Measurements from ENCODE around the gene CD55.

Gene CD55

DNA sequence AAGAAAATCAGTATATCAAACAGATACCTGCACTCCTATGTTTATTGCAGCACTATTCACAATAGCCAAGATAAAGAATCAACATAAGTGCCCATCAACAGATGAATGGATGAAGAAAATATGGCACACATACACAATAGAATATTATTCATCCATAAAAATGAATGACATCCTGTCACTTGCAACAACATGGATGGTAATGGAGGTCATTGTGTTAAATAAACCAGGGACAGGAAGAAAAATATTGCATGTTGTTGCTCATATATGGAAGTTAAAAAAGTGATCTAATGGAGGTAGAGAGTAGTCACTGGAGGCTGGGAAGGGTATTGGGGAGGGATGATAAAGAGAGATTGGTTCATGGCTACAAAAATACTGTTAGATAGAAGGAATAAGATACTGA lies 67.2 kb downstream of the CD55 start:
- TF ChIP-seq, protein P1, sequence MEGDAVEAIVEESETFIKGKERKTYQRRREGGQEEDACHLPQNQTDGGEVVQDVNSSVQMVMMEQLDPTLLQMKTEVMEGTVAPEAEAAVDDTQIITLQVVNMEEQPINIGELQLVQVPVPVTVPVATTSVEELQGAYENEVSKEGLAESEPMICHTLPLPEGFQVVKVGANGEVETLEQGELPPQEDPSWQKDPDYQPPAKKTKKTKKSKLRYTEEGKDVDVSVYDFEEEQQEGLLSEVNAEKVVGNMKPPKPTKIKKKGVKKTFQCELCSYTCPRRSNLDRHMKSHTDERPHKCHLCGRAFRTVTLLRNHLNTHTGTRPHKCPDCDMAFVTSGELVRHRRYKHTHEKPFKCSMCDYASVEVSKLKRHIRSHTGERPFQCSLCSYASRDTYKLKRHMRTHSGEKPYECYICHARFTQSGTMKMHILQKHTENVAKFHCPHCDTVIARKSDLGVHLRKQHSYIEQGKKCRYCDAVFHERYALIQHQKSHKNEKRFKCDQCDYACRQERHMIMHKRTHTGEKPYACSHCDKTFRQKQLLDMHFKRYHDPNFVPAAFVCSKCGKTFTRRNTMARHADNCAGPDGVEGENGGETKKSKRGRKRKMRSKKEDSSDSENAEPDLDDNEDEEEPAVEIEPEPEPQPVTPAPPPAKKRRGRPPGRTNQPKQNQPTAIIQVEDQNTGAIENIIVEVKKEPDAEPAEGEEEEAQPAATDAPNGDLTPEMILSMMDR (IDR thresholded peaks at IDR 0.05; ENCODE audit: low read depth, low read length, poor library complexity, severe bottlenecking), result no peak
- TF ChIP-seq EZH2phosphoT487 (IDR thresholded peaks at IDR 0.05; ENCODE audit: borderline replicate concordance, low read length), result no peak
- no peaks in the 10 kb centered on the region; the same call in 1 of the 2 replicates for H3K27me3 ChIP-seq (ENCODE audit: control insufficient read depth, low read length)
- H3K4me2 ChIP-seq (ENCODE audit: low read length), result no peak overlapping the region
- H4K20me1 ChIP-seq (ENCODE audit: control insufficient read depth, insufficient read depth, low read depth, low read length), result no peaks in the 10 kb centered on the region
- no peaks in the 10 kb centered on the region for H3K9me2 ChIP-seq (replicated peaks; ENCODE audit: control insufficient read depth, low read length)
- no peaks in the 10 kb centered on the region for H3K36me3 ChIP-seq (ENCODE audit: control insufficient read depth, low read length)
- no peaks in the 10 kb centered on the region for H3K4me1 ChIP-seq (ENCODE audit: control insufficient read depth, low read length)
- H3F3A ChIP-seq (ENCODE audit: control insufficient read depth, insufficient read depth), result no peaks in the 10 kb centered on the region
- H3K9me3 ChIP-seq (ENCODE audit: control insufficient read depth, insufficient read depth, low read length), result no peaks in the 10 kb centered on the region
- H3K79me2 ChIP-seq (ENCODE audit: control insufficient read depth, low read length), result no peaks in the 10 kb centered on the region
- H3K4me3 ChIP-seq (ENCODE audit: low read length), result no peak overlapping the region
- H3K27ac ChIP-seq (ENCODE audit: low read depth, low read length), result no peak overlapping the region

DNA sequence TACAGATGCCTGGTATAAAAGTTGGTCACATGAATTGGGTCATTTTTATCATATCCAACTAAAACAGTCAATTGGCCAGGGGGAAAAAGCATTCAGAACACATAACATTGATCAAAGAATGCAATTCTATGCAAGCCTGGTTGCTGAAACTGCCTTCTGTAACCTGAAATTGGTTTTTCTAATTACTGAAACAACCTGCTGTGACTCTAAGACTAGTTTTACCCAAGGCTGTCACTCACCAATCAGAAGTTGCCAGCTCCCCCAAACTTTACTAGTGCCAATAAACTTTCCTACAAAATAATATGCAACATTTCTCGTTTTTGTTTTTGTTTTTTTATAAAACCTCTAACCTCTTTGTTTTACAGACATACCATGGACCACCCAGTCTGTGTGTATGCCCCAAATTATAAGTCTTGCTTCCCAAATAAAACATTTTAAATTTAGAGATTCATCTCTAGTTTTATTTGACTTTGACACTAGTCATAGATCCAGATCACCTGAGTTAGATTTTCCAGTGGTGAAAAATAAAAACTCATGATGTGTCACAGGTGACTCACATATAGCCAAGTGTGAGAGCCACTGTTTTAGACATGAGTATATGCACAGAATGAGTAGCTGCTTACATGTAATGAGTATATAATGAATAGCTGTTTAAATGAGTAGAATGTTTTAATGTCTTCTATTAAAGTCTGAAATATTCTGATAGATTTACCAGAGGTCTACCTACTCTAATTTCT lies 68.4 kb downstream of the CD55 start:
- Histone ChIP-seq H4K20me1 (ENCODE audit: control insufficient read depth, insufficient read depth, low read depth, low read length) (no peaks in the 10 kb centered on the region), H3K79me2 (ENCODE audit: control insufficient read depth, low read length) (no peaks in the 10 kb centered on the region), H3K4me2 (ENCODE audit: low read length) (no peak overlapping the region), H3K4me3 (ENCODE audit: low read length) (no peak overlapping the region), H3K9me3 (ENCODE audit: control insufficient read depth, insufficient read depth, low read length) (no peaks in the 10 kb centered on the region), H3K27me3 (ENCODE audit: control insufficient read depth, low read length) (no peaks in the 10 kb centered on the region; the same call in 1 of the 2 replicates), H3K27ac (ENCODE audit: low read depth, low read length) (no peak overlapping the region), H3K36me3 (ENCODE audit: control insufficient read depth, low read length) (no peaks in the 10 kb centered on the region), H3K4me1 (ENCODE audit: control insufficient read depth, low read length) (no peaks in the 10 kb centered on the region), H3K9me2 (replicated peaks; ENCODE audit: control insufficient read depth, low read length) (no peaks in the 10 kb centered on the region), H3F3A (ENCODE audit: control insufficient read depth, insufficient read depth) (no peaks in the 10 kb centered on the region)
- TF ChIP-seq, protein P1 (IDR thresholded peaks at IDR 0.05; ENCODE audit: low read depth, low read length, poor library complexity, severe bottlenecking), result no peak
- no peak for TF ChIP-seq EZH2phosphoT487 (IDR thresholded peaks at IDR 0.05; ENCODE audit: borderline replicate concordance, low read length)

DNA sequence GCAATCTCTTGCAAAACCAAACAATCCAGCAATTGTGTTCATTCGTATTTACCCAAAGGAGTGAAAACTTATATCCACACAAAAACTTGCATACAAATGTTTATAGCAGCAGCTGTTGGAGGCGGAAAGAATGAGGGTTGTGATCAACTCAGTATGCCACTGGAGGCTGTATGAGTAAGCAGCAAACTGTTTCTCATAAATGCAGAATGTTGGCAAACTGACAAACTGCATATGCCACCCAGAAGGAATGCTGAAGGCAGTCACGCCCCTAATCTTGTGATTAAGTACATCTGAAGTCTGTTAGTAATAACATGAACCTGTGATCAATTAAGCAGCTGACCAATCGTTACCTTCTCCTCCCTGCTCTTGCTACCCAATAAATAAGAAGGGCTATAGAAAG lies 72.1 kb downstream of the CD55 start:
- H3F3A ChIP-seq (ENCODE audit: control insufficient read depth, insufficient read depth), result no peaks in the 10 kb centered on the region
- no peaks in the 10 kb centered on the region for H3K9me3 ChIP-seq (ENCODE audit: control insufficient read depth, insufficient read depth, low read length)
- no peaks in the 10 kb centered on the region for H3K9me2 ChIP-seq (replicated peaks; ENCODE audit: control insufficient read depth, low read length)
- no peaks in the 10 kb centered on the region for H3K36me3 ChIP-seq (ENCODE audit: control insufficient read depth, low read length)
- H3K79me2 ChIP-seq (ENCODE audit: control insufficient read depth, low read length), result no peaks in the 10 kb centered on the region
- H3K27me3 ChIP-seq (ENCODE audit: control insufficient read depth, low read length), result no peaks in the 10 kb centered on the region; the same call in 1 of the 2 replicates
- H3K4me3 ChIP-seq (ENCODE audit: low read length), result no peak overlapping the region
- TF ChIP-seq, protein P1 (IDR thresholded peaks at IDR 0.05; ENCODE audit: low read depth, low read length, poor library complexity, severe bottlenecking), result no peak
- TF ChIP-seq EZH2phosphoT487 (IDR thresholded peaks at IDR 0.05; ENCODE audit: borderline replicate concordance, low read length), result no peak
- no peaks in the 10 kb centered on the region for H4K20me1 ChIP-seq (ENCODE audit: control insufficient read depth, insufficient read depth, low read depth, low read length)
- no peaks in the 10 kb centered on the region for H3K4me1 ChIP-seq (ENCODE audit: control insufficient read depth, low read length)
- no peak overlapping the region for H3K27ac ChIP-seq (ENCODE audit: low read depth, low read length)
- H3K4me2 ChIP-seq (ENCODE audit: low read length), result no peak overlapping the region
